HS-5 (cell line): Measurements from ENCODE around the gene EPS8L1.
A peak's percentile ranks its signal among the peaks of the same experiment; 100 is the strongest.
"Not testable (repeated sequence)": the region's sequence is repeated elsewhere in the genome, so short reads cannot be mapped to it uniquely, and the experiment has no call there.

Experiments used
- DNase-seq: peaks from one replicate; pipeline ENCODE4 v3.0.0-alpha.2; 2012; ENCODE audit warnings: low read depth

Gene EPS8L1

GRCh38 chr19:55050749-55051532, 24.7 kb upstream of the EPS8L1 start:
- no peak for DNase-seq

GRCh38 chr19:55053735-55054134, 21.9 kb upstream of the EPS8L1 start:
- no peak for DNase-seq

DNA sequence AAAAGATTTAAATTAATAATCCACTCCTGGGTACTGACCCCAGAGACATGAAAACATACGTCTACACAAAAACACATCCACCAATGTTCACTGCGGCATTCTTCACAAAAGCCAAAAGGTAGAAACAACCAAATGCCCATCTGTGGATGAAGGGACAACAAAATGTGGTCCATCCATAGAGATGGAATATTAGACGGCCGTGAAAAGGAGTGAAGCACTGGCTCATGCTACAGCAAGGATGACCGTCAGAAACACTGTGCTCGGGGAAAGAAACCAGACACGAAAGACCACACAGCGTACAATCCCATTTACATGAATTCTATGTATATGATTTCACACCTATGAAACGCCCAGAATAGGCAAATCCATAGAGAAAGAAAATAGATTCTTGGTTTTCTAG, 18.8 kb upstream of the EPS8L1 start:
- no peak for DNase-seq

DNA sequence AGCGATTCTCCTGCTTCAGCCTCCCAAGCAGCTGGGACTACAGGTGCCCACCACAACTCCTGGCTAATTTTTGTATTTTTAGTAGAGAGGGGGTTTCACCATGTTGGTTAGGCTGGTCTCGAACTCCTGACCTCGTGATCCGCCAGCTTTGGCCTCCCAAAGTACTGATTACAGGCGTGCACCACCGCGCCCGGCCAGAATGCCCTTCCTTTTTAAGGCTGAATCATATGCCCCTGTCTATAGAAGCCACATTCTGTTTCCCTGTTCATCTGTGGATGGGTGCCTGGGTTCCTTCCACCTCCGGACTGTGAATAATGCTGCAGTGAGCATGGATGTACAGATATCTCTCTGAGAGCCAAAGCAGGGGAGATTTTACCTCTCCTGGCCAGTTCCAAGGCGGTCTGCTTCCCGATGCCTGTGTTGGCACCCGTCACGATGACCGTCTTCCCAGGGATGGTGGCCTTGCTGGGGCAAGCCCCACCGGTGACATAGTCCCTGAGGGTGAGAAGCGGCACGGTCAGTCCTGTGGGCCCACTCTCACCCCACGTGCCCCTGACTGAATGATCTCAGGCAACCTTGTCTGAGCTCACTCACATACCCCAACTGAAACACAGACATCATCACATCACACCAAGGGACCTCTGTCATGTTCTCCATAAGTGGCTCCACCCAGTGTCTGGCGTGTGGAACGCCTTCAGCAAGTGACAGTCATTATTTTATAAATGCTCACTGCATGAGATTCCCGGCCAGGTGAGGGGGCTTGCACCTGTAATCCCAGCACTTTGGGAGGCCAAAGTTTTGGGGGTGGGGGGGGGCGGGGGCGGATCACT, 16.7 kb upstream of the EPS8L1 start:
- no peak for DNase-seq

- not testable (repeated sequence) for DNase-seq
Observed at GRCh38 chr19:55060287-55060686, 15.4 kb upstream of the EPS8L1 start.

DNA sequence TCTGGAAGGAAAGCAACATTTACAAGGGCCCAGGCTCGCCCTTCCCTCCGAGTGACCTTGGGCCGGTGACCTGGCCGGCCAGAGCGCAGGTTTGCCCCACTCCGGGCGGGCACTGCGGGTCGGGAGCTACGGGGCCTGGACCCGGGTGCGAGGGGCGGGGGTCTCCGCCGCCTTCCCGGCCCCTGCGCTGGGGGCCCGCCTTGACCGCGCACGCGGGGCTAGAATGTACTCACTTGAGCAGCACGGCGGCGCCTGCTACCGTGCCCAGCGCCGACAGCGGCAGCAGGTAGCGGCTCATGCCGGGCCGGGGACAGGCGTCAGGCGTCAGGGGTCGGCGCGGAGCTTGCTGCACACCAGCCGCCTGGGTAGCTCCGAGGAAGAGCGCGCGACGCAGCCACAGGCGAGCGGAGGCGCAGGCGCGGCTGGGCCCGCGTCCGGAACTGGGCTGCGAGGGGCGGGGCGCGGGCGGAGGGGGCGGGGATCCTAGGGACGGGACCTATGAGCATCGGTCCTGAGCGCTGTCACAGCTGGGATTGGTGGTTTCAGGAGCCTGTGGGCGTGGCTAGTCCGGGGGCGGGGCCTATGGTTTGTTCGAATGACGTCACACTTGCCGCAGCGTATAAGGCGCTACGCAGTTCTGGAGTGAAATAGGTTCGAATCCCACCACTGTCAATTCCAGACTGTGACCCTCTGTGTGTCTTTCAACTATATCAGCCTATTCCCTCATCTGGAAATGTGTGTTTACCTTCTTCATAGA, 12.8 kb upstream of the EPS8L1 start, which contains the start of gene RDH13:
TSS of gene RDH13 (minus strand) at position 414 of the 757 bp plus-strand sequence. CDS start at position 298, 116 bp downstream.
- DNase-seq: peak; percentile 77

GRCh38 chr19:55063492-55063843, 12.2 kb upstream of the EPS8L1 start:
- no peak for DNase-seq

- not testable (repeated sequence) for DNase-seq
Observed at GRCh38 chr19:55065516-55065915, 10.2 kb upstream of the EPS8L1 start.

DNA sequence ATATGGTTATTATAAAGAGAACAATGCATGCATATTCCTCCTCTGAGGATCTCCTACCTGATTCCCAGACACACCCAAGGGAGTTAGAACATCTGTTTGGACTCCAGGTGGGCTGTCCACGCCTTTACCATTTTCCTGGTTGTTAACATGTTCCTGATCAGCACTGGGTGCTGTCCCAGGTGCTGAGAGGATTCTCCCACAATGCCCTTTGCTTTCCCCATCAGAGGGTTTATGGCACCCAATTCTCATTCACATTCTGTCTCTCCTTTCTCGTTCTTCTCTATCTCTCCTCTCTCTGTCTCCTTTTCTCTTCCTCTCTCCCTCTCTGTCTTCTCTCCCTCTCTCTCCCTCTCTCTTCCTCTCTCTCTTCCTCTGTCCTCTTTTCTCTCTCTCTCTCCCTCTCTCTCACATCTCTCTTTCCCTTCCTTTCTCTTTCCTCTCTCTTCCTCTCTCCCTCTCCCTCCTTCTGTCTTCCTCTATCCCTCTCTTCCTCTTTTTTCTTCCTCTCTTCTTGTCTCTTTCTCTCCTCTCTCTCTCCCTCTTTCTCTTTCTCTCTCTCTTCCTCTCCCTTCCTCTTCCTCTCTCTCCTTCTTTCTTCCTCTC, 9.5 kb upstream of the EPS8L1 start:
- no peak for DNase-seq

GRCh38 chr19:55067869-55068268, 7.8 kb upstream of the EPS8L1 start:
- no peak for DNase-seq

DNA sequence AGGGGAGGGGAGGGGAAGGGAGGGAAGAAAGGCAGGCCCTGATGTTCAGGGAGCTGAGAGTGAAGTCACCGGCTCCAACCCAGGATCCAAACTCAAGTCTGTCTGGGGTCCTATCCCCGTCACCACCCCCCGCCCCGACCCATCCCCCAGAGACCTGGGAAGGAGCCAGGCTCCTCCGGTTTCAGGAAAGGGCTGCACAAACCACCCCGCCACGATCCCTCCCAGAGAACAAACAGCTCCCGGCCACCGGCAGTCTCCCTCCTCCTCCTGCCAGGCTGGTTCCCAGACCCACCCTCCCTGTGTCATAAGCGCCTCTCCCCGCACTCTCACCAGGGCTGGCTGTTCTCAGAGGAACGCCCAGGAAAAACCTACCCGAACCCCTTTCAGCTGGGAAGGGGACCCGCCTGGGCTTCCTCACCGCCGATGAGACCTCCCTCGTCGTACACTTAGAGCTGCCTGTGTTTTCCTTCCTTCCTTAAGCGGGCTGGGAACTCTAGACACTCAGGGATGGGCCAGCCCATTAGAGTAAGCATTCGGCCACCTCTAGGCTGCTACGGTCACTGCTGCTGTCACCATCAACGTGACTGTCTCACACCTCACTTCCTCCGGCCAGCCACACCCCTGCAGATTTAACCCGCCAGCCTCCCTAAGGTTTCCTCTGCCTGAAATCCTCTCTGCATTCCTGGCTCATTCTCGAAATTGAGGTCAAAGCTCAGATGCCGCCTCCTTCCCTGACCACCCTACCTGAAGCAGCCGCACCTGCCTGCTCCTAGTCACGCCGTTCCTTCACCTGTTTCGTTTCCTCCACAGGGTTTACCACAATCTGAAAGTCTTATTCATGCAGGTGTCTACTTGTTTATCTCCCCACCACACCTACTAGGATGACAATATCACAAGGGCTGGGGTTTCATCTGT, 6.5 kb upstream of the EPS8L1 start:
- no peak for DNase-seq

GRCh38 chr19:55069865-55070197, 5.8 kb upstream of the EPS8L1 start:
- no peak for DNase-seq

- DNase-seq: no peak
Observed at GRCh38 chr19:55070466-55071128, 5.1 kb upstream of the EPS8L1 start.

GRCh38 chr19:55071129-55071502, 4.6 kb upstream of the EPS8L1 start:
- DNase-seq: peak; percentile 56

- no peak for DNase-seq
Observed at GRCh38 chr19:55071913-55072312, 3.8 kb upstream of the EPS8L1 start.

DNA sequence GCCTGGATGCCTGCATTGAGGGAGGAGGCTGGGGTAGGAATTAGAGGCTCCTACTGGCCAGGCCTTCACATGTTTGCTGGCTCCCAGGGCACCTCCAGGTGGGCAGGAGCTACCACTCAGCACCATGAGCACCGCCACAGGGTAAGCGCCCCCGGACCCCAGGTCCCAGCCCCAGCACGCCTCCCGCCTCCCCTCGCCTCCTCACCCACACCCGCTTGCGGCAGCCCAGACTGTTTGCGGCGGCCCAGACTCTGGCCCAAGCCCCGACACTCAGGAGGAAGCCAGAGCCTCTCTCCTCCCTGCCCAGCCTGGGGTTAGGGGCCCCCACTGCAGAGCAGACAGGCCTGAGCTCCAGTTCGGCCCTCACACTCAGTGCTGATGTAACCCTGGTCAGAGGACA, 652 bp downstream of the EPS8L1 start:
- DNase-seq: no peak

DNA sequence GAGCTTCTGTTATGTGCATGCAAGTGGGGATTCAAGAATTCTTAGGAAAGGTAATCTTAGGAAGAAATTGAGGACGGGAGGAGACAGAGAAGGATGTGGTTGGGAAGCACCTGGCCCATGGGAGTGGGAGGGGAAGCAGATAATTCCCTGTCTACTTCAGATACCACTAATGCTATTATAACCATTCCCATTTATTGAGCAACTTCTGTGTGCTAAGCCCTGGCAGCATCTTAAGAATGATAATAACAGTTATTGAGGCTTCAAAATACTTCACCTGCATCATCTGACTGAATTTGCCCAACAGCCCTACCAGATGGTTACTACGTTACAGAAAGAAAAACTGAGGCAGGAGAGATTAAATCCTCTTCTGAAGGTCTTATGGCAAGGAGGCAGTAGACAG, 1.4 kb downstream of the EPS8L1 start:
- DNase-seq: no peak

DNA sequence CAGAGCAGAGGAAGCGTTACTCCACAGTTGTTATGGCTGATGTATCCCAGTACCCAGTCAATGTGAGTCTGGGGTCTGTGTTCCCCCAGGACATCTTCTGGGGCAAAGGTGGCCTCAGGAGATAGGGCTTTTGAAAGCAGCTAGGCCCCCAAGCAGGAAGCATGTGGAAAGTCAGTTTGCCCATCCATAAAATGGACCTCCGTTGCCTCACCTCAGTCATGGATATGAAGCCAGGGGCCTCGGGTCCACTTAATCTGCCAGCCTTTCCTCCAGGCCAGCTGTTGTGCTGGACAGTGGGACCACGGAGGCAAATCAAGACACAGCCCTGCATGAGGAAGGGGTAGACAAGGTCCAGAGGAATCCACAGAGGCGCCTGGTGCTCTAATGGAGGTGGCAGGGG, 3.3 kb downstream of the EPS8L1 start:
- DNase-seq: no peak

- DNase-seq: no peak
Observed at GRCh38 chr19:55079400-55080038, 3.9 kb downstream of the EPS8L1 start.
